ENCODE results near the gene INO80B. TPM values are rescaled to one million over a fixed set of nuclear protein-coding genes. Genes with fewer than 3 reads are reported as not detected.

INO80B gene
- total and polyA plus RNA-seq, 9 of the 15 experiments (the other 6 are each of a cell fraction or from before 2014, with no cell fraction given) = 0.41 to 22.6 (median 9.0) TPM

DNA sequence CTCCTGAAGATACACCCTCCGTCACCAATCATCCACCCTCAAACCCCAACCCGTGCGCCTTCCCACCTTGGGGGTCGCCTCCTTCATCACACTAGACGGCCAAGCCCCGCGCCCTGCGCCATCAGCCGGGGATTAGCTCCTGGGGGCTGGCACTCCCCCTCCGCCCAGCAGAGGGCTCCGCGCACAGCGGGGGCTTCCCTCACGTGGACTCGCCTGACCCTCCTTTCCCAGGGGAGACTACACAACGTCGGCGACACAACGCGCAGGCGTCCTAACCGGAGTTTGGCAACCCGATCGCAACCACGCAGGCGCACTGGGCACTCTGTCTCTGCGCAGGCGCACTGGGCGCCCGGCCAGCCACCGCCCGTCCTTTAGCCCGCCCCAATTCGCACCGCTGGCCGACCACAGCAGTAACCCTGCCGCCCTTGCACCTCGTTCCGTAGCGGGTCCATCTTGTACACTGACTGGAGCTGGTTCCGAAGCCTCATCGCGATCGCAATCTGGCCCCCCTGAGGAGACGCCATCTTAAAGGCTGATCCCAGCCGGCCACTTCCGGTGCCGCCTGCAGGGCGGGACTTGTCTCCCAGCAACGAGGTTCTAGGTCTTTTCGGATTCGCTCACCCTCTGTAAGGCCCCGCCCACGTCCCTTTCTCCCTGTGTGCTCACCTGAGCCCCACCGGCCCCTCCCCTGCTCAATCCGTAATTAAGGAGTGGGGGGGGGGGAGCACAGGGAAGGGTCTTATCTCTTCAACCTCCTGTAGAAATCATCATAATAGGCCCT, 52.4 kb downstream of the INO80B start, which contains the start of gene PCGF1 (continued):
- peak; percentile 81 for TF ChIP-seq RBFOX2 (IDR thresholded peaks at IDR 0.05; ENCODE audit: low read depth, low read length)
- no peak; the same call in none of the 2 replicates for TF ChIP-seq HCFC1 (IDR thresholded peaks at IDR 0.05; ENCODE audit: low read depth, low read length)
- TF ChIP-seq, protein P1, sequence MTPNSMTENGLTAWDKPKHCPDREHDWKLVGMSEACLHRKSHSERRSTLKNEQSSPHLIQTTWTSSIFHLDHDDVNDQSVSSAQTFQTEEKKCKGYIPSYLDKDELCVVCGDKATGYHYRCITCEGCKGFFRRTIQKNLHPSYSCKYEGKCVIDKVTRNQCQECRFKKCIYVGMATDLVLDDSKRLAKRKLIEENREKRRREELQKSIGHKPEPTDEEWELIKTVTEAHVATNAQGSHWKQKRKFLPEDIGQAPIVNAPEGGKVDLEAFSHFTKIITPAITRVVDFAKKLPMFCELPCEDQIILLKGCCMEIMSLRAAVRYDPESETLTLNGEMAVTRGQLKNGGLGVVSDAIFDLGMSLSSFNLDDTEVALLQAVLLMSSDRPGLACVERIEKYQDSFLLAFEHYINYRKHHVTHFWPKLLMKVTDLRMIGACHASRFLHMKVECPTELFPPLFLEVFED (CRISPR knock-in tag; conservative IDR thresholded peaks at IDR 0.05) = peak; percentile 72; the same call in 1 of the 2 replicates
- no peak for TF ChIP-seq SREBF2 (CRISPR knock-in tag; IDR thresholded peaks at IDR 0.05)
- peak; percentile 80 for TF ChIP-seq EP400 (IDR thresholded peaks at IDR 0.05)
- TF ChIP-seq, protein P2, sequence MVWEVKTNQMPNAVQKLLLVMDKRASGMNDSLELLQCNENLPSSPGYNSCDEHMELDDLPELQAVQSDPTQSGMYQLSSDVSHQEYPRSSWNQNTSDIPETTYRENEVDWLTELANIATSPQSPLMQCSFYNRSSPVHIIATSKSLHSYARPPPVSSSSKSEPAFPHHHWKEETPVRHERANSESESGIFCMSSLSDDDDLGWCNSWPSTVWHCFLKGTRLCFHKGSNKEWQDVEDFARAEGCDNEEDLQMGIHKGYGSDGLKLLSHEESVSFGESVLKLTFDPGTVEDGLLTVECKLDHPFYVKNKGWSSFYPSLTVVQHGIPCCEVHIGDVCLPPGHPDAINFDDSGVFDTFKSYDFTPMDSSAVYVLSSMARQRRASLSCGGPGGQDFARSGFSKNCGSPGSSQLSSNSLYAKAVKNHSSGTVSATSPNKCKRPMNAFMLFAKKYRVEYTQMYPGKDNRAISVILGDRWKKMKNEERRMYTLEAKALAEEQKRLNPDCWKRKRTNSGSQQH (CRISPR knock-in tag; IDR thresholded peaks at IDR 0.05) = peak; percentile 23; the same call in 1 of the 2 replicates
- TF ChIP-seq CXXC5 (CRISPR knock-in tag; IDR thresholded peaks at IDR 0.05) = peak; percentile 74
- TF ChIP-seq ZNF133 (CRISPR knock-in tag; IDR thresholded peaks at IDR 0.05) = no peak
- TF ChIP-seq ZNF551 (CRISPR knock-in tag; IDR thresholded peaks at IDR 0.05) = no peak
- peak; percentile 22 to 57; a peak in 2 of 4 replicates for TF ChIP-seq FOXK2 (conservative IDR thresholded peaks at IDR 0.05 in 1 of 2, IDR thresholded peaks at IDR 0.05 in 1 of 2; ENCODE audit: low read depth in 2 of 2)
- TF ChIP-seq NFYB (IDR thresholded peaks at IDR 0.05; ENCODE audit: extremely low read depth, insufficient read length) = peak; percentile 12
- TF ChIP-seq EZH2 (IDR thresholded peaks at IDR 0.05; ENCODE audit: borderline replicate concordance, low read depth, low read length) = no peak
- TF ChIP-seq GABPA (tag; conservative IDR thresholded peaks at IDR 0.05; ENCODE audit: low read depth) = peak; percentile 95
- no peak for TF ChIP-seq BCOR (IDR thresholded peaks at IDR 0.05)
- TF ChIP-seq RUNX1 (IDR thresholded peaks at IDR 0.05; ENCODE audit: low read depth) = no peak
- no peak for TF ChIP-seq NFE2L1 (tag; IDR thresholded peaks at IDR 0.05; ENCODE audit: borderline replicate concordance, low read depth)
- peak; percentile 60 for TF ChIP-seq CCNT2 (IDR thresholded peaks at IDR 0.05; ENCODE audit: borderline replicate concordance, extremely low read depth, insufficient read length, low read depth, low read length)
- peak; percentile 83 for TF ChIP-seq CEBPB (tag; IDR thresholded peaks at IDR 0.05)
- TF ChIP-seq FUS (optimal IDR thresholded peaks at IDR 0.05; ENCODE audit: low read depth, low read length) = no peak
- no peak for TF ChIP-seq KHSRP (IDR thresholded peaks at IDR 0.05)
- TF ChIP-seq SPI1 (IDR thresholded peaks at IDR 0.05; ENCODE audit: borderline replicate concordance, low read depth, low read length) = 0 out of 2 replicates have a peak, but pooled peaks have one; percentile 34
- TF ChIP-seq, protein P3, sequence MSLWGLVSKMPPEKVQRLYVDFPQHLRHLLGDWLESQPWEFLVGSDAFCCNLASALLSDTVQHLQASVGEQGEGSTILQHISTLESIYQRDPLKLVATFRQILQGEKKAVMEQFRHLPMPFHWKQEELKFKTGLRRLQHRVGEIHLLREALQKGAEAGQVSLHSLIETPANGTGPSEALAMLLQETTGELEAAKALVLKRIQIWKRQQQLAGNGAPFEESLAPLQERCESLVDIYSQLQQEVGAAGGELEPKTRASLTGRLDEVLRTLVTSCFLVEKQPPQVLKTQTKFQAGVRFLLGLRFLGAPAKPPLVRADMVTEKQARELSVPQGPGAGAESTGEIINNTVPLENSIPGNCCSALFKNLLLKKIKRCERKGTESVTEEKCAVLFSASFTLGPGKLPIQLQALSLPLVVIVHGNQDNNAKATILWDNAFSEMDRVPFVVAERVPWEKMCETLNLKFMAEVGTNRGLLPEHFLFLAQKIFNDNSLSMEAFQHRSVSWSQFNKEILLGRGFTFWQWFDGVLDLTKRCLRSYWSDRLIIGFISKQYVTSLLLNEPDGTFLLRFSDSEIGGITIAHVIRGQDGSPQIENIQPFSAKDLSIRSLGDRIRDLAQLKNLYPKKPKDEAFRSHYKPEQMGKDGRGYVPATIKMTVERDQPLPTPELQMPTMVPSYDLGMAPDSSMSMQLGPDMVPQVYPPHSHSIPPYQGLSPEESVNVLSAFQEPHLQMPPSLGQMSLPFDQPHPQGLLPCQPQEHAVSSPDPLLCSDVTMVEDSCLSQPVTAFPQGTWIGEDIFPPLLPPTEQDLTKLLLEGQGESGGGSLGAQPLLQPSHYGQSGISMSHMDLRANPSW (CRISPR knock-in tag; IDR thresholded peaks at IDR 0.05) = 0 out of 2 replicates have a peak, but pooled peaks have one; percentile 55
- TF ChIP-seq XRCC5 (IDR thresholded peaks at IDR 0.05; ENCODE audit: low read depth, low read length) = peak; percentile 32; the same call in 1 of the 2 replicates
- no peak for TF ChIP-seq KAT2B (IDR thresholded peaks at IDR 0.05; ENCODE audit: low read depth, low read length)

Data from K562 (cell line).